Measurements from ENCODE around the gene ZNF20. TPM values are rescaled to one million over a fixed set of nuclear protein-coding genes. Genes with fewer than 3 reads are reported as not detected.

ZNF20 gene
- total RNA-seq = 3.3 and 12.5 TPM in 2 replicates

DNA sequence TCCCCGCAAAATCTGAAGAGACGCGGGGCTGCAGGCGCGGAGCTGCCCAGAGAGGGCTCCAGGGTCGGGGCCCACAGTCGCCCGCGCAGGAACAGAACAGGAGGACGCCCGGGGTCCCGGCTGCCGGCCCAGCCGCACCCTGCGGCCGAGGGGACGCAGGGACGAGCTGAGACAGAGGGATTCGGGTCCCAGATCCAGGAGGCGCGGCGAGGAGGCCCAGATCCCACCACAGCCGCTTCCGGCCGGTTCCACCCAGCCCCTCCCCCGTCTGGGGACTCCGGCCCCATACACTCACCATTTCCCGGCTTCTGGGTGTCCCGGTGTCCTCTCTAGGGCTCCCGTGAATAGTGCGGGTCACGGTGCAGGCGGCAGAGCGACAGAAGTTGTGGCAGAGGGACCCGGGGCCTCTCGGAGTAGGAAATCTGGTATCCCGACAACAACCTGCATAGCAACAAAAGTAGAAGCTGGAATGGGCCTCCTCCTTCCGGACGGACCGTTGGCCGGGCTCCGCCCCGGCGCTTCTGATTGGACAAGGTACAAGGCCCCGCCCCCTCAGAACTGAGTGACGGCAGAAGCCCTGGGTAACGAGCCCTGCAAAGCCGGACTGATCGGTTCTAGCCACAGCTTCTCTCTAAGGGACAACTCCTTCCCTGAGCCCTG lies at the start of gene ZNF20:
ZNF20 (minus strand) TSS at position 466 of the 660 bp plus-strand sequence; CDS start at position 298, 168 bp downstream.

DNA sequence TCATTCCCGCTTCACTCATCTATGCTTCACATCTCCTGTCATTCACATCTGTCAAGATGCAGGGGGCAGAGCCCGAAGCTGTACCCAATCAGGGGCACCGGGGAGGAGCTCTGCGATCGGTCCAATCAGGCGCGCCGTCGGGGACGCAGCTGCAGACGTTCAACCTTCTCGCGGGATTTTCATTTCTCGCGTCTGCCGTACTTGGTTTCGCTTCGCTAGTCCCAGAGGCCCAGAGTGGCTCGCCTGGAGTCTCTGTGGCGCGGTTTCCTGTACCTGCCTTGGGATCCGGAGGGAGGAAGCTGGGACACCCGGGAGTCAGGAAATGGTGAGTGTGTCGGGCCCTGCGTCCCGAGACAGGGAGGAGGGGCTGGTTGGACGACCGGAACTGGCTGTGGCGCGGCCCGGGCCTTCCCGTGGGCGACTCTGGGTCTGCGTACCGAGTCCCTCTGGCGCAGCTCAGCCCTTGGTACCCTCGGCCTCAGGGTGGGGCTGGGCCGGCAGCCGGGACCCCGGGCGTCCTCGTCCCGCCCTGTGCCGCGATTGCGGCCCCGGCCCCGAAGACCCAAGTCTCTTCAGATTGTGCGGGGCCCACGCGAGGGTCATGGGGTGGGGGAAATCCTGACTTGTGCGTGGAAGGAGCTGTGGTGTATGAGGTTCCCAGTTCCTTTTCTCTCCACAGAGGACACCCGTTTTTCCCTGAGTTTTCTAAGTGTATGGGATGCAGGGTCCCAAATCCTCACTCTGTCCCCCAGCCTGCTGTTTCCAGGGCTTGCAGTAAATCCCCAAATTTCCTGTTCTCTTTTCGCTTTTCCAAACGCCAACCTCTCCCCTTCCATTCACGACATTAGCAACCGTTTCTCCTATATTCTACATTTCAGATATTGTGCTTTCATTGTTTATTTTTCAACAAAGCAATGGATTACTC lies 23.0 kb upstream of the ZNF20 start, which contains the start of gene ZNF136:
ZNF136 (plus strand) TSS at position 215 of the 925 bp plus-strand sequence; CDS start at position 323, 108 bp downstream.

GRCh38 chr19:12156223-12157058 lies 16.3 kb upstream of the ZNF20 start, which contains the start of gene ZNF625:
Gene ZNF625 (minus strand): TSS chr19:12156734. CDS start chr19:12156558, 176 bp downstream.

Other genes starting within 250 kb of the ZNF20 start
- 3.1 and 4.9 TPM in 2 replicates for gene ZNF700, start 215.2 kb downstream of the ZNF20 start, total RNA-seq
- 0.85 and 1.6 TPM in 2 replicates for gene ZNF763, start 175.3 kb downstream of the ZNF20 start, total RNA-seq
- gene ZNF433, start 104.7 kb downstream of the ZNF20 start, total RNA-seq = 2.3 and 3.8 TPM in 2 replicates
- gene ZNF878, start 87.4 kb downstream of the ZNF20 start, total RNA-seq = not detected in 2 replicates
- gene ZNF844, start 75.6 kb downstream of the ZNF20 start, total RNA-seq = 3.7 and 5.4 TPM in 2 replicates
- gene ZNF625, start 16.4 kb upstream of the ZNF20 start, total RNA-seq = 0.26 and 5.8 TPM in 2 replicates
- 4.6 and 6.6 TPM in 2 replicates for gene ZNF136, start 22.7 kb upstream of the ZNF20 start, total RNA-seq
- gene ZNF44, start 154.5 kb upstream of the ZNF20 start, total RNA-seq = 2.0 and 3.6 TPM in 2 replicates
- 3.7 and 4.4 TPM in 2 replicates for gene ZNF563, start 193.3 kb upstream of the ZNF20 start, total RNA-seq
- gene ZNF442, start 225.3 kb upstream of the ZNF20 start, total RNA-seq = 0.17 and 0.70 TPM in 2 replicates